Measurements from ENCODE around the gene SMARCAL1.

DNA sequence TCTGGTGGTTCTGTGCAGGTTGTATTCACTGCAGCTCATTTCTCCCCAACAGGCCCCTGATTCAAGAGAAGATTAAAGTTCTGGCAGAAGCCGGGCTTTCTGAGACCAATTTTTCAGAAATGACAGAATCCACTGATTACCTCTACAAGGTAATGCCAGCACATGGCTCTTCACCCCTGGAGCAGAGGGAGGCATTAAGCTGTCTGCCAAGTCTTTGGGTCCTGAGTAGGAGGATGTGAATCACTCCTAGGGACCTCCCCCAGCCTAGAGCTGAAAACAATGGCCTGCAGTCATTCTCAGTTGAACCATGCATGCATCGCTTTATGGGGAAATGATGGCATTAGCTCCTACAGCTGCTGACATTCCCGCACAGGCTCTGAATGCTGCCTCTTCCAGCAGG is 65.9 kb downstream of the SMARCAL1 start:
- TF ChIP-seq, protein P1, sequence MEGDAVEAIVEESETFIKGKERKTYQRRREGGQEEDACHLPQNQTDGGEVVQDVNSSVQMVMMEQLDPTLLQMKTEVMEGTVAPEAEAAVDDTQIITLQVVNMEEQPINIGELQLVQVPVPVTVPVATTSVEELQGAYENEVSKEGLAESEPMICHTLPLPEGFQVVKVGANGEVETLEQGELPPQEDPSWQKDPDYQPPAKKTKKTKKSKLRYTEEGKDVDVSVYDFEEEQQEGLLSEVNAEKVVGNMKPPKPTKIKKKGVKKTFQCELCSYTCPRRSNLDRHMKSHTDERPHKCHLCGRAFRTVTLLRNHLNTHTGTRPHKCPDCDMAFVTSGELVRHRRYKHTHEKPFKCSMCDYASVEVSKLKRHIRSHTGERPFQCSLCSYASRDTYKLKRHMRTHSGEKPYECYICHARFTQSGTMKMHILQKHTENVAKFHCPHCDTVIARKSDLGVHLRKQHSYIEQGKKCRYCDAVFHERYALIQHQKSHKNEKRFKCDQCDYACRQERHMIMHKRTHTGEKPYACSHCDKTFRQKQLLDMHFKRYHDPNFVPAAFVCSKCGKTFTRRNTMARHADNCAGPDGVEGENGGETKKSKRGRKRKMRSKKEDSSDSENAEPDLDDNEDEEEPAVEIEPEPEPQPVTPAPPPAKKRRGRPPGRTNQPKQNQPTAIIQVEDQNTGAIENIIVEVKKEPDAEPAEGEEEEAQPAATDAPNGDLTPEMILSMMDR (IDR thresholded peaks at IDR 0.05; ENCODE audit: low read depth, low read length, missing input control): no peak
- TF ChIP-seq RAD21 (IDR thresholded peaks at IDR 0.05) (no peak), SP1 (IDR thresholded peaks at IDR 0.05) (no peak), JUND (IDR thresholded peaks at IDR 0.05) (no peak), FOXA1 (IDR thresholded peaks at IDR 0.05) (no peak), NR2F2 (IDR thresholded peaks at IDR 0.05) (no peak), TAF1 (conservative IDR thresholded peaks at IDR 0.05) (no peak)
- TF ChIP-seq, protein P2, sequence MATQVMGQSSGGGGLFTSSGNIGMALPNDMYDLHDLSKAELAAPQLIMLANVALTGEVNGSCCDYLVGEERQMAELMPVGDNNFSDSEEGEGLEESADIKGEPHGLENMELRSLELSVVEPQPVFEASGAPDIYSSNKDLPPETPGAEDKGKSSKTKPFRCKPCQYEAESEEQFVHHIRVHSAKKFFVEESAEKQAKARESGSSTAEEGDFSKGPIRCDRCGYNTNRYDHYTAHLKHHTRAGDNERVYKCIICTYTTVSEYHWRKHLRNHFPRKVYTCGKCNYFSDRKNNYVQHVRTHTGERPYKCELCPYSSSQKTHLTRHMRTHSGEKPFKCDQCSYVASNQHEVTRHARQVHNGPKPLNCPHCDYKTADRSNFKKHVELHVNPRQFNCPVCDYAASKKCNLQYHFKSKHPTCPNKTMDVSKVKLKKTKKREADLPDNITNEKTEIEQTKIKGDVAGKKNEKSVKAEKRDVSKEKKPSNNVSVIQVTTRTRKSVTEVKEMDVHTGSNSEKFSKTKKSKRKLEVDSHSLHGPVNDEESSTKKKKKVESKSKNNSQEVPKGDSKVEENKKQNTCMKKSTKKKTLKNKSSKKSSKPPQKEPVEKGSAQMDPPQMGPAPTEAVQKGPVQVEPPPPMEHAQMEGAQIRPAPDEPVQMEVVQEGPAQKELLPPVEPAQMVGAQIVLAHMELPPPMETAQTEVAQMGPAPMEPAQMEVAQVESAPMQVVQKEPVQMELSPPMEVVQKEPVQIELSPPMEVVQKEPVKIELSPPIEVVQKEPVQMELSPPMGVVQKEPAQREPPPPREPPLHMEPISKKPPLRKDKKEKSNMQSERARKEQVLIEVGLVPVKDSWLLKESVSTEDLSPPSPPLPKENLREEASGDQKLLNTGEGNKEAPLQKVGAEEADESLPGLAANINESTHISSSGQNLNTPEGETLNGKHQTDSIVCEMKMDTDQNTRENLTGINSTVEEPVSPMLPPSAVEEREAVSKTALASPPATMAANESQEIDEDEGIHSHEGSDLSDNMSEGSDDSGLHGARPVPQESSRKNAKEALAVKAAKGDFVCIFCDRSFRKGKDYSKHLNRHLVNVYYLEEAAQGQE (IDR thresholded peaks at IDR 0.05): no peak

Measured in liver (tissue), 3 donors.